Ureter (tissue), 1 donor: ENCODE results near the gene ANKRD36B. TPM values are rescaled to one million over a fixed set of nuclear protein-coding genes. Genes with fewer than 3 reads are reported as not detected.
"Not testable (repeated sequence)": the region's sequence is repeated elsewhere in the genome, so short reads cannot be mapped to it uniquely, and the experiment has no call there.

Source experiments
- DNase-seq: peaks from one replicate; pipeline ENCODE4 v3.0.0-alpha.2; 2020; ENCODE audit warnings: low spot score
- total RNA-seq: library from RNA; stranded (reverse); gene quantifications from one replicate; pipeline ENCODE4 v1.2.4, GENCODE V29; 2023
- donor health status: DM: yes; HTN: yes; CAD: no.

ANKRD36B gene
- 25.3 TPM for total RNA-seq

GRCh38 chr2:97589598-97590510 is at the start of gene ANKRD36B:
ANKRD36B (minus strand) TSS chr2:97589877; CDS start chr2:97589685, 192 bp downstream.
- peak; percentile 48 for DNase-seq

- not testable (repeated sequence) for DNase-seq
These were observed 36.4 kb upstream of the ANKRD36B start for GRCh38 chr2:97626049-97626430.

- not testable (repeated sequence) for DNase-seq
These were observed 35.8 kb upstream of the ANKRD36B start for GRCh38 chr2:97625354-97626048.

- DNase-seq, result not testable (repeated sequence)
These were observed 33.3 kb upstream of the ANKRD36B start for GRCh38 chr2:97622976-97623375.

- not testable (repeated sequence) for DNase-seq
These were observed 30.8 kb upstream of the ANKRD36B start for GRCh38 chr2:97620492-97620891.

- not testable (repeated sequence) for DNase-seq
These were observed 29.5 kb upstream of the ANKRD36B start for GRCh38 chr2:97618939-97619827.

GRCh38 chr2:97617911-97618310 is 28.2 kb upstream of the ANKRD36B start:
- DNase-seq, result no peak

- not testable (repeated sequence) for DNase-seq
These were observed 26.1 kb upstream of the ANKRD36B start for GRCh38 chr2:97615746-97616145.

GRCh38 chr2:97611895-97612294 is 22.2 kb upstream of the ANKRD36B start:
- DNase-seq, result not testable (repeated sequence)

GRCh38 chr2:97608745-97609144 is 19.1 kb upstream of the ANKRD36B start:
- DNase-seq, result not testable (repeated sequence)

- DNase-seq, result not testable (repeated sequence)
These were observed 16.1 kb upstream of the ANKRD36B start for GRCh38 chr2:97605524-97606339.

- not testable (repeated sequence) for DNase-seq
These were observed 15.4 kb upstream of the ANKRD36B start for GRCh38 chr2:97605109-97605508.

- DNase-seq, result not testable (repeated sequence)
These were observed 11.9 kb upstream of the ANKRD36B start for GRCh38 chr2:97601537-97601936.

GRCh38 chr2:97596180-97596579 is 6.5 kb upstream of the ANKRD36B start:
- DNase-seq, result not testable (repeated sequence)

GRCh38 chr2:97593520-97593919 is 3.8 kb upstream of the ANKRD36B start:
- not testable (repeated sequence) for DNase-seq

- peak; percentile 86 for DNase-seq
These were observed 1.1 kb upstream of the ANKRD36B start for GRCh38 chr2:97590515-97591394.

GRCh38 chr2:97589257-97589597 is 450 bp downstream of the ANKRD36B start:
- not testable (repeated sequence) for DNase-seq

GRCh38 chr2:97565674-97566073 is 24.0 kb downstream of the ANKRD36B start:
- not testable (repeated sequence) for DNase-seq

- not testable (repeated sequence) for DNase-seq
These were observed 37.3 kb downstream of the ANKRD36B start for GRCh38 chr2:97552406-97552805.

- not testable (repeated sequence) for DNase-seq
These were observed 39.2 kb downstream of the ANKRD36B start for GRCh38 chr2:97550498-97550897.
